ENCODE measurements around the gene PLD6. TPM values are rescaled to one million over a fixed set of nuclear protein-coding genes. Genes with fewer than 3 reads are reported as not detected.

Gene PLD6
- total RNA-seq, 1 experiment from 2014 or later: 8.0 TPM

DNA sequence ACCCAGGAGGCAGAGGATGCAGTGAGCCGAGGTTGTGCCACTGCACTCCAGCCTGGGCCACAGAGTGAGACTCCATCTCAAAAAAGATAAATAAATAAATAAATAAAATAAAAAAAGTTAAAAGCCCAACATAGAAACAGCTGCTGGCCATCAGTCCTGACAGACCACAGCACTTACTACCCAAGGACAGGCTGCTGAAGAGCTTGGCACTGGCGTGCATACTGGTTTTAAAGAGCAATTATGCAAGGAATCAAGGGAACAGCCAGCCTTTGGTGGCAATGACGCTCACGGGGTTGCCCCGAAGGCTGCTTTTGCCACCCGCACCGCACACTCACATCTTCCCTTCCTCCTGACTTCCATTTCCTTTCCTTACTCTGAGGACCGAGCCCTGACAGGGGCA, 4.2 kb downstream of the PLD6 start:
- H3K27me3 ChIP-seq (replicated peaks; ENCODE audit: control insufficient read depth, insufficient read depth, low read length): no peaks in the 10 kb centered on the region
- H3K36me3 ChIP-seq (ENCODE audit: control insufficient read depth, insufficient read depth, low read length): peaks cover 4% of the 10 kb centered on the region
- H3K4me1 ChIP-seq: peaks cover 7% of the 10 kb centered on the region; the same call in 1 of the 2 replicates
- no TSS peak for BruUV-seq (replicated peaks)
- TF ChIP-seq, protein P1, sequence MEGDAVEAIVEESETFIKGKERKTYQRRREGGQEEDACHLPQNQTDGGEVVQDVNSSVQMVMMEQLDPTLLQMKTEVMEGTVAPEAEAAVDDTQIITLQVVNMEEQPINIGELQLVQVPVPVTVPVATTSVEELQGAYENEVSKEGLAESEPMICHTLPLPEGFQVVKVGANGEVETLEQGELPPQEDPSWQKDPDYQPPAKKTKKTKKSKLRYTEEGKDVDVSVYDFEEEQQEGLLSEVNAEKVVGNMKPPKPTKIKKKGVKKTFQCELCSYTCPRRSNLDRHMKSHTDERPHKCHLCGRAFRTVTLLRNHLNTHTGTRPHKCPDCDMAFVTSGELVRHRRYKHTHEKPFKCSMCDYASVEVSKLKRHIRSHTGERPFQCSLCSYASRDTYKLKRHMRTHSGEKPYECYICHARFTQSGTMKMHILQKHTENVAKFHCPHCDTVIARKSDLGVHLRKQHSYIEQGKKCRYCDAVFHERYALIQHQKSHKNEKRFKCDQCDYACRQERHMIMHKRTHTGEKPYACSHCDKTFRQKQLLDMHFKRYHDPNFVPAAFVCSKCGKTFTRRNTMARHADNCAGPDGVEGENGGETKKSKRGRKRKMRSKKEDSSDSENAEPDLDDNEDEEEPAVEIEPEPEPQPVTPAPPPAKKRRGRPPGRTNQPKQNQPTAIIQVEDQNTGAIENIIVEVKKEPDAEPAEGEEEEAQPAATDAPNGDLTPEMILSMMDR (IDR thresholded peaks at IDR 0.05; ENCODE audit: insufficient read depth in 1 of 2, low read depth in 1 of 2, low read length in 1 of 2, severe bottlenecking in 1 of 2, unreplicated experiment in 1 of 2): no peak
- Mint-ChIP-seq H3K9me3 (ENCODE audit: unreplicated experiment) (no peaks in the 10 kb centered on the region), H3K27ac (ENCODE audit: unreplicated experiment) (no peak overlapping the region), H3K27me3 (ENCODE audit: insufficient read depth, unreplicated experiment) (no peaks in the 10 kb centered on the region), H3K4me3 (ENCODE audit: unreplicated experiment) (no peak overlapping the region), H3K36me3 (ENCODE audit: insufficient read depth, unreplicated experiment) (peaks cover 28% of the 10 kb centered on the region), H3K4me1 (ENCODE audit: low read depth, unreplicated experiment) (peaks cover 5% of the 10 kb centered on the region)
- intact Hi-C loops (cut with micrococcal nuclease; ENCODE audit: unreplicated experiment): no loop called here
- H3K4me3 ChIP-seq (ENCODE audit: low read depth, low read length): no peak overlapping the region
- no peak for DNase-seq
- ChIA-PET CTCF (no interaction called here), POLR2A (no interaction called here)
- no peaks in the 10 kb centered on the region for H3K9me3 ChIP-seq

DNA sequence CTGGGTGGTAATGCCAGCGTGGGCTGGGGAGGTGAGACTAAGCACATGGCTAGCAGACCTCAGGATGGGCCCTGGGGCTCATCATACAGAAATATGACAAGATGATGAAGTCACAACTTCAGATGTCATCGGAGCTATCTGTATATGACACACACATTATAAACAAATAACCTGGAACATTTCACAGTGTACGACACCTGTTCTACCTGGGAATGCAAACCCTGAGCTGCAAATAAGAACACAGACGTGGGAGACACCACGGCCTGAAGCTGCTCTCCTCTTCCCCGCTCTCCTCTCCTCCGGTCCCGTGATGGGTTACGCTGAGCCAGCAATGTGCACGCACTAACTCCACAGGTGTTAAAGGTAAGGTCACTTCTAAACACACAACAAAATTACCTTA, 4.9 kb downstream of the PLD6 start:
- Mint-ChIP-seq H3K4me3 (ENCODE audit: unreplicated experiment) (no peak overlapping the region), H3K4me1 (ENCODE audit: low read depth, unreplicated experiment) (no peaks in the 10 kb centered on the region), H3K9me3 (ENCODE audit: unreplicated experiment) (no peaks in the 10 kb centered on the region), H3K36me3 (ENCODE audit: insufficient read depth, unreplicated experiment) (peaks cover 30% of the 10 kb centered on the region), H3K27me3 (ENCODE audit: insufficient read depth, unreplicated experiment) (no peaks in the 10 kb centered on the region), H3K27ac (ENCODE audit: unreplicated experiment) (no peak overlapping the region)
- intact Hi-C loops (cut with micrococcal nuclease; ENCODE audit: unreplicated experiment): no loop called here
- no TSS peak for BruUV-seq (replicated peaks)
- H3K4me3 ChIP-seq (ENCODE audit: low read depth, low read length): no peak overlapping the region
- H3K9me3 ChIP-seq: no peaks in the 10 kb centered on the region
- no peak for DNase-seq
- TF ChIP-seq, protein P1 (IDR thresholded peaks at IDR 0.05; ENCODE audit: insufficient read depth in 1 of 2, low read depth in 1 of 2, low read length in 1 of 2, severe bottlenecking in 1 of 2, unreplicated experiment in 1 of 2): no peak
- peaks cover 4% of the 10 kb centered on the region for H3K36me3 ChIP-seq (ENCODE audit: control insufficient read depth, insufficient read depth, low read length)
- ChIA-PET POLR2A (no interaction called here), CTCF (no interaction called here)
- peaks cover 7% of the 10 kb centered on the region; the same call in 1 of the 2 replicates for H3K4me1 ChIP-seq
- no peaks in the 10 kb centered on the region for H3K27me3 ChIP-seq (replicated peaks; ENCODE audit: control insufficient read depth, insufficient read depth, low read length)

DNA sequence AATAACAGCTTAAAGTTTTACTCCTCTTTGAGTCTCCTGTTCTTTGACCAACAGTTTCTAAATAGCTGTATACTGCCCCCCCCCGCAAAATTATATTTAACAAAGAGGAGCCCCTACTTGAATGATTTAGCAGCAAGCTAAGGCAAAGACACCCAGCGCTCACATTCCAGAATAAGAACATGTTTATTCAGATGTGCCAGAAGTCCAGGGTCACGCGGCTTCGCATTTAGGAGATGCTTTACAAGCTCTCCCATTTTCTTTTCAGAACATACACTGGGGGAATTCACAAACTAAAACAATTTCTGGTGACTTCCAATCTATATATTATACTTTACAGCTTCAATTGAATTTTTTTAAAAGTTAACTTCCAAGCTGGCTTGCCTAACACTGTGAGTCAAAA, 5.3 kb downstream of the PLD6 start:
- TF ChIP-seq, protein P1 (IDR thresholded peaks at IDR 0.05; ENCODE audit: insufficient read depth in 1 of 2, low read depth in 1 of 2, low read length in 1 of 2, severe bottlenecking in 1 of 2, unreplicated experiment in 1 of 2): no peak
- Mint-ChIP-seq H3K4me1 (ENCODE audit: low read depth, unreplicated experiment) (no peaks in the 10 kb centered on the region), H3K4me3 (ENCODE audit: unreplicated experiment) (no peak overlapping the region), H3K36me3 (ENCODE audit: insufficient read depth, unreplicated experiment) (peaks cover 25% of the 10 kb centered on the region), H3K9me3 (ENCODE audit: unreplicated experiment) (no peaks in the 10 kb centered on the region), H3K27ac (ENCODE audit: unreplicated experiment) (no peak overlapping the region), H3K27me3 (ENCODE audit: insufficient read depth, unreplicated experiment) (no peaks in the 10 kb centered on the region)
- Histone ChIP-seq H3K27me3 (replicated peaks; ENCODE audit: control insufficient read depth, insufficient read depth, low read length) (no peaks in the 10 kb centered on the region), H3K36me3 (ENCODE audit: control insufficient read depth, insufficient read depth, low read length) (peaks cover 4% of the 10 kb centered on the region), H3K9me3 (no peaks in the 10 kb centered on the region), H3K4me1 (peaks cover 7% of the 10 kb centered on the region; the same call in 1 of the 2 replicates), H3K4me3 (ENCODE audit: low read depth, low read length) (no peak overlapping the region)
- ChIA-PET POLR2A (no interaction called here), CTCF (no interaction called here)
- no TSS peak for BruUV-seq (replicated peaks)
- no peak for DNase-seq
- intact Hi-C loops (cut with micrococcal nuclease; ENCODE audit: unreplicated experiment): no loop called here

All from Caco-2 (cell line).